HepG2 (cell line): ENCODE measurements around the gene MED23. TPM values are rescaled to one million over a fixed set of nuclear protein-coding genes. Genes with fewer than 3 reads are reported as not detected.

Source experiments
- ATRX ChIP-seq: sonication (generic); formaldehyde crosslinking; IDR thresholded peaks from 2 replicates; pipeline ENCODE4 v1.4.0; 2020; ENCODE audit warnings: missing genetic modification reagents, borderline replicate concordance
- CBX1 ChIP-seq: IDR thresholded peaks from one replicate; pipeline ENCODE4 v1.6.1; 2016; ENCODE audit warnings: antibody characterized with exemption, low read depth
- HHEX ChIP-seq: IDR thresholded peaks from 2 replicates; pipeline ENCODE4 v1.6.1; 2016; ENCODE audit warnings: control low read depth
- HOXA5 ChIP-seq: sonication (generic); formaldehyde crosslinking; IDR thresholded peaks from 2 replicates; pipeline ENCODE4 v1.4.0; 2020; ENCODE audit warnings: missing genetic modification reagents
- KDM5B ChIP-seq: sonication (generic); formaldehyde crosslinking; IDR thresholded peaks from 2 replicates; pipeline ENCODE4 v1.4.0; 2020; ENCODE audit warnings: missing genetic modification reagents, mild to moderate bottlenecking, borderline replicate concordance
- KLF6 ChIP-seq: IDR thresholded peaks from 2 replicates; pipeline ENCODE4 v1.8.0; 2016; ENCODE audit warnings: missing biosample characterization, missing genetic modification reagents
- MAF1 ChIP-seq: sonication (generic); formaldehyde crosslinking; IDR thresholded peaks from 2 replicates; pipeline ENCODE4 v1.5.0; 2020; ENCODE audit warnings: missing genetic modification reagents, borderline replicate concordance
- MXI1 ChIP-seq: IDR thresholded peaks from 3 replicates; pipeline ENCODE4 v1.6.1; 2012; ENCODE audit warnings: low read depth, low read length, inconsistent platforms, borderline replicate concordance
- MYNN ChIP-seq: sonication (generic); formaldehyde crosslinking; IDR thresholded peaks from 2 replicates; pipeline ENCODE4 v1.4.0; 2020; ENCODE audit warnings: mild to moderate bottlenecking, low read depth, missing genetic modification reagents
- NKX3-1 ChIP-seq: sonication (generic); formaldehyde crosslinking; IDR thresholded peaks from 2 replicates; pipeline ENCODE4 v1.5.0; 2020; ENCODE audit warnings: missing genetic modification reagents
- PAWR ChIP-seq: sonication (generic); formaldehyde crosslinking; IDR thresholded peaks from 2 replicates; pipeline ENCODE4 v1.4.0; 2020; ENCODE audit warnings: missing genetic modification reagents, mild to moderate bottlenecking, borderline replicate concordance
- SMAD9 ChIP-seq: sonication (generic); formaldehyde crosslinking; IDR thresholded peaks from 2 replicates; pipeline ENCODE4 v1.5.1; 2020; ENCODE audit warnings: mild to moderate bottlenecking, missing genetic modification reagents
- ZFX ChIP-seq: sonication (generic); formaldehyde crosslinking; IDR thresholded peaks from 2 replicates; pipeline ENCODE4 v1.4.0; 2020; ENCODE audit warnings: mild to moderate bottlenecking, low read depth, missing genetic modification reagents, moderate library complexity
- ZIK1 ChIP-seq: sonication (generic); formaldehyde crosslinking; IDR thresholded peaks from 2 replicates; pipeline ENCODE4 v1.5.0; 2020; ENCODE audit warnings: mild to moderate bottlenecking, low read depth, missing genetic modification reagents, borderline replicate concordance
- ZMYM2 ChIP-seq: sonication (generic); formaldehyde crosslinking; IDR thresholded peaks from 2 replicates; pipeline ENCODE4 v1.8.0; 2022; ENCODE audit warnings: mild to moderate bottlenecking, missing genetic modification reagents
- ZNF441 ChIP-seq: sonication (generic); formaldehyde crosslinking; IDR thresholded peaks from 2 replicates; pipeline ENCODE4 v1.7.0; 2021; ENCODE audit warnings: missing genetic modification reagents, borderline replicate concordance
- ZSCAN22 ChIP-seq: sonication (generic); formaldehyde crosslinking; IDR thresholded peaks from 2 replicates; pipeline ENCODE4 v1.4.0; 2020; ENCODE audit warnings: mild to moderate bottlenecking, missing genetic modification reagents
- polyA plus RNA-seq, 8 experiments: library from polyadenylated mRNA; depleted of rRNA in 3 of 8; stranded (reverse) in 7 of 8; unstranded in 1 of 8; fragments of >200 nt; fragmentation: Illumina TruSeq in 4 of 8; extraction: Trizol in 4 of 8; gene quantifications; 2 replicates each; pipeline versions ENCODE4 v1.2.1 to v1.2.3, GENCODE V29; 2011 to 2016; ENCODE audit warnings: low read depth in 4 of 8, missing spikeins in 1 of 8, mixed read lengths in 1 of 8; ENCODE audit not compliant: insufficient read depth in 1 of 8
- total RNA-seq, 5 experiments: library from RNA; depleted of rRNA; stranded (reverse); fragments of >200 nt; fragmentation: Illumina TruSeq; extraction: Trizol; gene quantifications; 2 replicates each; pipeline ENCODE4 v1.2.3, GENCODE V29; 2016; ENCODE audit warnings: low read depth in 1 of 5
- TF ChIP-seq, protein P1 (sequence below): conservative IDR thresholded peaks from 2 replicates; pipeline ENCODE4 v1.6.1; 2018; ENCODE audit warnings: missing genetic modification reagents
- TF ChIP-seq, protein P2 (sequence below): sonication (generic); formaldehyde crosslinking; IDR thresholded peaks from 2 replicates; pipeline ENCODE4 v1.5.1; 2020; ENCODE audit warnings: missing genetic modification reagents, mild to moderate bottlenecking, borderline replicate concordance
- TF ChIP-seq, protein P3 (sequence below): sonication (generic); formaldehyde crosslinking; IDR thresholded peaks from 2 replicates; pipeline ENCODE4 v1.4.0; 2020; ENCODE audit warnings: missing genetic modification reagents
- TF ChIP-seq, protein P4 (sequence below): sonication (generic); formaldehyde crosslinking; IDR thresholded peaks from 2 replicates; pipeline ENCODE4 v1.5.1; 2020; ENCODE audit warnings: mild to moderate bottlenecking, missing genetic modification reagents, moderate library complexity

MED23 gene
- total and polyA plus RNA-seq, 2 of the 13 experiments (the other 11 are each of a cell fraction or from before 2014, with no cell fraction given): 34.9 to 50.5 TPM

DNA sequence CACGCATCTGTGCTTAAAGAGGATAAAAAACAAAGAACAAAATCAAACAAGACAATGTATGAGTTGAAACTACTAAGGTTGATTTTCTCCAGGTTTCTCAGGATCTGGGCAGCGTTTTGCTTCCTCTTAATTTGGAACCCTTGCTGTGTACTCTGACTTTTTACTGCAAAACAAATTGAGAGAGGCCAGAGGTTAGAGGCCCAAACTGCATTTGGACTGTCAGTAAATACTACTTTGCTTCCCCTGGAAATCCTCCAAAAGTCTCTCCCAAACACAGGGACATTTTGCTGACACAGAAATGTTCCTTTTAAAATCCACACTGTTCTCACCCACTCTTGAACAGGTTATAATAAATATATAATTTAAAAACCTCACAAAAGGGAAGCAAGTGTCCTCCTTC, 53.9 kb downstream of the MED23 start (continued):
- TF ChIP-seq KDM5B (CRISPR knock-in tag) (no peak), ZIK1 (CRISPR knock-in tag) (no peak), KLF6 (CRISPR knock-in tag) (no peak), MXI1 (no peak), ZSCAN22 (no peak), HHEX (CRISPR knock-in tag) (peak; percentile 75; the same call in 1 of the 2 replicates), MAF1 (CRISPR knock-in tag) (no peak), NKX3-1 (CRISPR knock-in tag) (no peak; the same call in 1 of the 2 replicates), SMAD9 (CRISPR knock-in tag) (no peak), HOXA5 (CRISPR knock-in tag) (0 out of 2 replicates have a peak, but pooled peaks have one; percentile 59), ZFX (CRISPR knock-in tag) (peak; percentile 46; the same call in 1 of the 2 replicates), ZMYM2 (CRISPR knock-in tag) (no peak), ZNF441 (no peak), CBX1 (no peak), PAWR (CRISPR knock-in tag) (no peak), ATRX (CRISPR knock-in tag) (no peak), MYNN (CRISPR knock-in tag) (no peak)
- TF ChIP-seq, protein P1, sequence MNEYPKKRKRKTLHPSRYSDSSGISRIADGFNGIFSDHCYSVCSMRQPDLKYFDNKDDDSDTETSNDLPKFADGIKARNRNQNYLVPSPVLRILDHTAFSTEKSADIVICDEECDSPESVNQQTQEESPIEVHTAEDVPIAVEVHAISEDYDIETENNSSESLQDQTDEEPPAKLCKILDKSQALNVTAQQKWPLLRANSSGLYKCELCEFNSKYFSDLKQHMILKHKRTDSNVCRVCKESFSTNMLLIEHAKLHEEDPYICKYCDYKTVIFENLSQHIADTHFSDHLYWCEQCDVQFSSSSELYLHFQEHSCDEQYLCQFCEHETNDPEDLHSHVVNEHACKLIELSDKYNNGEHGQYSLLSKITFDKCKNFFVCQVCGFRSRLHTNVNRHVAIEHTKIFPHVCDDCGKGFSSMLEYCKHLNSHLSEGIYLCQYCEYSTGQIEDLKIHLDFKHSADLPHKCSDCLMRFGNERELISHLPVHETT: no peak
- TF ChIP-seq, protein P2, sequence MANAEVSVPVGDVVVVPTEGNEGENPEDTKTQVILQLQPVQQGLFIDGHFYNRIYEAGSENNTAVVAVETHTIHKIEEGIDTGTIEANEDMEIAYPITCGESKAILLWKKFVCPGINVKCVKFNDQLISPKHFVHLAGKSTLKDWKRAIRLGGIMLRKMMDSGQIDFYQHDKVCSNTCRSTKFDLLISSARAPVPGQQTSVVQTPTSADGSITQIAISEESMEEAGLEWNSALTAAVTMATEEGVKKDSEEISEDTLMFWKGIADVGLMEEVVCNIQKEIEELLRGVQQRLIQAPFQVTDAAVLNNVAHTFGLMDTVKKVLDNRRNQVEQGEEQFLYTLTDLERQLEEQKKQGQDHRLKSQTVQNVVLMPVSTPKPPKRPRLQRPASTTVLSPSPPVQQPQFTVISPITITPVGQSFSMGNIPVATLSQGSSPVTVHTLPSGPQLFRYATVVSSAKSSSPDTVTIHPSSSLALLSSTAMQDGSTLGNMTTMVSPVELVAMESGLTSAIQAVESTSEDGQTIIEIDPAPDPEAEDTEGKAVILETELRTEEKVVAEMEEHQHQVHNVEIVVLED (CRISPR knock-in tag): no peak; the same call in 1 of the 2 replicates
- TF ChIP-seq, protein P3, sequence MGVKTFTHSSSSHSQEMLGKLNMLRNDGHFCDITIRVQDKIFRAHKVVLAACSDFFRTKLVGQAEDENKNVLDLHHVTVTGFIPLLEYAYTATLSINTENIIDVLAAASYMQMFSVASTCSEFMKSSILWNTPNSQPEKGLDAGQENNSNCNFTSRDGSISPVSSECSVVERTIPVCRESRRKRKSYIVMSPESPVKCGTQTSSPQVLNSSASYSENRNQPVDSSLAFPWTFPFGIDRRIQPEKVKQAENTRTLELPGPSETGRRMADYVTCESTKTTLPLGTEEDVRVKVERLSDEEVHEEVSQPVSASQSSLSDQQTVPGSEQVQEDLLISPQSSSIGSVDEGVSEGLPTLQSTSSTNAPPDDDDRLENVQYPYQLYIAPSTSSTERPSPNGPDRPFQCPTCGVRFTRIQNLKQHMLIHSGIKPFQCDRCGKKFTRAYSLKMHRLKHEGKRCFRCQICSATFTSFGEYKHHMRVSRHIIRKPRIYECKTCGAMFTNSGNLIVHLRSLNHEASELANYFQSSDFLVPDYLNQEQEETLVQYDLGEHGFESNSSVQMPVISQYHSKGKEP (CRISPR knock-in tag): no peak
- TF ChIP-seq, protein P4, sequence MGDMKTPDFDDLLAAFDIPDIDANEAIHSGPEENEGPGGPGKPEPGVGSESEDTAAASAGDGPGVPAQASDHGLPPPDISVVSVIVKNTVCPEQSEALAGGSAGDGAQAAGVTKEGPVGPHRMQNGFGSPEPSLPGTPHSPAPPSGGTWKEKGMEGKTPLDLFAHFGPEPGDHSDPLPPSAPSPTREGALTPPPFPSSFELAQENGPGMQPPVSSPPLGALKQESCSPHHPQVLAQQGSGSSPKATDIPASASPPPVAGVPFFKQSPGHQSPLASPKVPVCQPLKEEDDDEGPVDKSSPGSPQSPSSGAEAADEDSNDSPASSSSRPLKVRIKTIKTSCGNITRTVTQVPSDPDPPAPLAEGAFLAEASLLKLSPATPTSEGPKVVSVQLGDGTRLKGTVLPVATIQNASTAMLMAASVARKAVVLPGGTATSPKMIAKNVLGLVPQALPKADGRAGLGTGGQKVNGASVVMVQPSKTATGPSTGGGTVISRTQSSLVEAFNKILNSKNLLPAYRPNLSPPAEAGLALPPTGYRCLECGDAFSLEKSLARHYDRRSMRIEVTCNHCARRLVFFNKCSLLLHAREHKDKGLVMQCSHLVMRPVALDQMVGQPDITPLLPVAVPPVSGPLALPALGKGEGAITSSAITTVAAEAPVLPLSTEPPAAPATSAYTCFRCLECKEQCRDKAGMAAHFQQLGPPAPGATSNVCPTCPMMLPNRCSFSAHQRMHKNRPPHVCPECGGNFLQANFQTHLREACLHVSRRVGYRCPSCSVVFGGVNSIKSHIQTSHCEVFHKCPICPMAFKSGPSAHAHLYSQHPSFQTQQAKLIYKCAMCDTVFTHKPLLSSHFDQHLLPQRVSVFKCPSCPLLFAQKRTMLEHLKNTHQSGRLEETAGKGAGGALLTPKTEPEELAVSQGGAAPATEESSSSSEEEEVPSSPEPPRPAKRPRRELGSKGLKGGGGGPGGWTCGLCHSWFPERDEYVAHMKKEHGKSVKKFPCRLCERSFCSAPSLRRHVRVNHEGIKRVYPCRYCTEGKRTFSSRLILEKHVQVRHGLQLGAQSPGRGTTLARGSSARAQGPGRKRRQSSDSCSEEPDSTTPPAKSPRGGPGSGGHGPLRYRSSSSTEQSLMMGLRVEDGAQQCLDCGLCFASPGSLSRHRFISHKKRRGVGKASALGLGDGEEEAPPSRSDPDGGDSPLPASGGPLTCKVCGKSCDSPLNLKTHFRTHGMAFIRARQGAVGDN (CRISPR knock-in tag): no peak
